ENCODE results near the gene TMEM39B.

DNA sequence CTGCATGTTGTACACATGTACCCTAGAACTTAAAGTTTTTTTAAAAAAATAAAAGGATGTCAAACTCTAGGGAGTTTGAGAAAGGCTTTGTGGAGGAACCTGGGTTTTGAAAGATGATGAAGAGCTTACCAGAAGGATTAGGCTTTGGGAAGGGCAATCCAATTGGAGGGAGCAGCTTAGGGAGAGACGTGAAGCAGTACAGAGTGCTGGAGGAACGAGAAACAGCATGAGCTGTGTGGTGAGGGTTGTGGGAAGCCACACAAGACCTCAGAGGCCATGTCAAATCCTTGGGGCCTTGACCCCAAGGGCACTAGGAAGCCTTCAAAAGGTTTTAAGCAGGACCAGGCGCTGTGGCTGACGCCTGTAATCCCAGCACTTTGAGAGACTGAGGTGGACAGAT lies 26.7 kb downstream of the TMEM39B start:
- TF ChIP-seq EP300 (IDR thresholded peaks at IDR 0.05; ENCODE audit: borderline replicate concordance) (no peak), TCF12 (IDR thresholded peaks at IDR 0.05; ENCODE audit: low read depth) (no peak), EGR1 (IDR thresholded peaks at IDR 0.05) (no peak), RAD21 (IDR thresholded peaks at IDR 0.05; ENCODE audit: low read depth) (no peak), FOXM1 (IDR thresholded peaks at IDR 0.05; ENCODE audit: borderline replicate concordance, low read depth) (no peak), USF1 (IDR thresholded peaks at IDR 0.05) (no peak), YY1 (IDR thresholded peaks at IDR 0.05; ENCODE audit: low read depth) (no peak), CEBPB (IDR thresholded peaks at IDR 0.05) (no peak), TAF1 (IDR thresholded peaks at IDR 0.05; ENCODE audit: low read depth) (no peak), TEAD4 (IDR thresholded peaks at IDR 0.05) (no peak), ZBTB7A (IDR thresholded peaks at IDR 0.05; ENCODE audit: low read depth) (no peak), CREB1 (IDR thresholded peaks at IDR 0.05; ENCODE audit: low read depth) (no peak)
- TF ChIP-seq, protein P1, sequence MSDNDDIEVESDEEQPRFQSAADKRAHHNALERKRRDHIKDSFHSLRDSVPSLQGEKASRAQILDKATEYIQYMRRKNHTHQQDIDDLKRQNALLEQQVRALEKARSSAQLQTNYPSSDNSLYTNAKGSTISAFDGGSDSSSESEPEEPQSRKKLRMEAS (IDR thresholded peaks at IDR 0.05) = no peak
- TF ChIP-seq, protein P2, sequence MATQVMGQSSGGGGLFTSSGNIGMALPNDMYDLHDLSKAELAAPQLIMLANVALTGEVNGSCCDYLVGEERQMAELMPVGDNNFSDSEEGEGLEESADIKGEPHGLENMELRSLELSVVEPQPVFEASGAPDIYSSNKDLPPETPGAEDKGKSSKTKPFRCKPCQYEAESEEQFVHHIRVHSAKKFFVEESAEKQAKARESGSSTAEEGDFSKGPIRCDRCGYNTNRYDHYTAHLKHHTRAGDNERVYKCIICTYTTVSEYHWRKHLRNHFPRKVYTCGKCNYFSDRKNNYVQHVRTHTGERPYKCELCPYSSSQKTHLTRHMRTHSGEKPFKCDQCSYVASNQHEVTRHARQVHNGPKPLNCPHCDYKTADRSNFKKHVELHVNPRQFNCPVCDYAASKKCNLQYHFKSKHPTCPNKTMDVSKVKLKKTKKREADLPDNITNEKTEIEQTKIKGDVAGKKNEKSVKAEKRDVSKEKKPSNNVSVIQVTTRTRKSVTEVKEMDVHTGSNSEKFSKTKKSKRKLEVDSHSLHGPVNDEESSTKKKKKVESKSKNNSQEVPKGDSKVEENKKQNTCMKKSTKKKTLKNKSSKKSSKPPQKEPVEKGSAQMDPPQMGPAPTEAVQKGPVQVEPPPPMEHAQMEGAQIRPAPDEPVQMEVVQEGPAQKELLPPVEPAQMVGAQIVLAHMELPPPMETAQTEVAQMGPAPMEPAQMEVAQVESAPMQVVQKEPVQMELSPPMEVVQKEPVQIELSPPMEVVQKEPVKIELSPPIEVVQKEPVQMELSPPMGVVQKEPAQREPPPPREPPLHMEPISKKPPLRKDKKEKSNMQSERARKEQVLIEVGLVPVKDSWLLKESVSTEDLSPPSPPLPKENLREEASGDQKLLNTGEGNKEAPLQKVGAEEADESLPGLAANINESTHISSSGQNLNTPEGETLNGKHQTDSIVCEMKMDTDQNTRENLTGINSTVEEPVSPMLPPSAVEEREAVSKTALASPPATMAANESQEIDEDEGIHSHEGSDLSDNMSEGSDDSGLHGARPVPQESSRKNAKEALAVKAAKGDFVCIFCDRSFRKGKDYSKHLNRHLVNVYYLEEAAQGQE (IDR thresholded peaks at IDR 0.05; ENCODE audit: low read depth) = no peak

All from Ishikawa (cell line).